Measurements from ENCODE around the gene CHTOP. TPM values are rescaled to one million over a fixed set of nuclear protein-coding genes. Genes with fewer than 3 reads are reported as not detected.
"Not testable (repeated sequence)": the region's sequence is repeated elsewhere in the genome, so short reads cannot be mapped to it uniquely, and the experiment has no call there.

Gene CHTOP
- total RNA-seq, 1 donor from 2014 or later: 20.7 TPM

DNA sequence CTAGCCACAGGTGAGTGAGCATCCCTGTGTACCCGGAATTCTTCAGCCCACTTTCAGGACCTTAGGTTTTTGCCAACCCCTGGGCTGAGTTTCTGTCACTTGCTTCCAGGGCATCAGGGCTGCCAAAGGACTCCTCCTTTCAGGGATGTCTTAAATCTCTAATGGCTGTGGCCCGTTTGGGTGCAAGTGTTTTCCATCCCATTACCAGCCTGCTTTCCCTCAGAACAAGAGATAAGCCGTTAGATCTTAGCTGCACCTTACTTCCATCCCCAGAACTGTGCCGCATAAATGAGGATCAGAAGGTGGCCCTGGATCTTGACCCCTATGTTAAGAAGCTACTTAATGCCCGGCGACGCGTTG is 25.3 kb downstream of the CHTOP start:
- no peak for DNase-seq (ENCODE audit: low read depth in 2 of 2)

DNA sequence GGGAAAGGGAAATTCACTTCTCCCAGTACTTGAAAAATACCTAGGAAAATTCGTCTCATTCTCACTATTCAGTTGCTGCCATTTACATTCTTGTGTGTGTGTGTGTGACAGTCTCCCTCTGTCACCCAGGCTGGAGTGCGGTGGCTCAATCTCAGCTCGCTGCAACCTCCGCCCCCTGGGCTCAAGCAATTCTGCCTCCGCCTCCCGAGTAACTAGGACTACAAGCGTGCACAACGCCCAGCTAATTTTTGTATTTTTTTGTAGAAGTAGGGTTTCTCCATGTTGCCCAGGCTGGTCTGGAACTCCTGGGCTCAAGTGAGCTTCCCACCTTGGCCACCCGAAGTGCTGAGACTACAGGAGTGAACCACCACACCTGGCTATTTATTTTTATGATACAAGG is 25.8 kb downstream of the CHTOP start:
- no peak for DNase-seq (ENCODE audit: low read depth in 2 of 2)

DNA sequence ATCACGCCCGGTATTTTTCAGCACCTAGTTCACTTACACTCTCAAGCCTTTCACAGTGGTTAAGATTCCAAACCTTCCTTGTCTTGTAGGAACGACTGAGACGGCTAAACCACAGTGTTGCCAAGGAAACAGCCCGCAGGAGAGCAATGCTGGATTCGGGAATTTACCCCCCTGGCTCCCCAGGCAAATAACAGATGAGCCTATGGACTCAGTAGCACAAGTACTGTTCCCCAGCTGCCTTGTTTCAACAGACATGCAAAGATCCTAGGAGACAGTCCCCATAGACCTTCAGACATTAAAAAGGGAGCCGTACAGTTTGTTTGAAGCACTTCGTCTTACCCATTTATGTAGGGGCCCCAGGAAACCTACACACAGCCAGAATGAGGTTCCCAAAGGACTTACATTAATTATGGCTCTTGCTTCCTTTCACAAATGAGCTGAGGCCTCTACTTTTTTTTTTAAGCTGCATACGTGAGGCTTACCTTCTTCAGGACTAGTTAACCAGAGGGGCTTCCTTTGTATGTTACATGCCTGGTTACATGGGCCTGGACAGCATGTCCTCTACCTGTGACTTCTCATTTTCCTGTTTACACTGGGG is 27.3 kb downstream of the CHTOP start:
- no peak for DNase-seq (ENCODE audit: low read depth in 2 of 2)

DNA sequence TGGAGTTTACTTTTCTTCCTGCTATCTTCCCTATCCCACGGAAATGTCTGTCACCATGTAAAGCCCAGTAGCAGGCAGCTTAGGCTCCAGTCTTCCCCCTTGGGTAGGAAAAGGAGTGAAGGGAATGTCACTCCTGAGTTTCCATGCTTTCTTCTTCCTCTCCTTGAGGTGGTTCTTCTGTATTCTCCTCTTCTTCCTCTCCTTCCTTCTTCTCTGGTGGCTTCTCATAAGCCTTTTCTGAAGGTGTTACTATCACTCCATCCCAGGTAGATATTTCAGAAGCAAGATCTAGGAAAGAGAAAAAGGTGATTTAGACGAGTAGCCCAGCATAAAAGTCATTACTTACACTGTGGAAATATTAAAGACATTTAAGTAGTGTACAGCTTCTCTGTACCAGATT is 28.4 kb downstream of the CHTOP start:
- no peak for DNase-seq (ENCODE audit: low read depth in 2 of 2)

DNA sequence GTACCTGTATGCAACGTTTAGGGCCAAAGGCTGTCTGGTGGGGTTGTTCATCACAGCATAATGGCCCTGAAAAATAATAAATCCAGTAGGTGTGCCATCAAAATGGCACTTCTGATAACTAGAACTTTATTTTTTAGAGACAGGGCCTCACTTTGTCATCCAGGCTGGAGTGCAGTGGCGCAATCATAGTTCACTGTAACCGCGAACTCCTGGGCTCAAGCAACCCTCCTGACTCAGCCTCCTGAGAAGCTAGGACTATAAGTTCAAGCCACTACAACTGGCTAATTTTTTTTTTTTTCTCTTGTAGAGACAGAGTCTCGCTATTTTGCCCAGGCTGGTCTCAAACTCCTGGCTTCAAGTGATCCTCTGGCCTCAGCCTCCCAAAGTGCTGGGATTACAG is 29.3 kb downstream of the CHTOP start:
- DNase-seq (ENCODE audit: low read depth in 2 of 2): no peak

DNA sequence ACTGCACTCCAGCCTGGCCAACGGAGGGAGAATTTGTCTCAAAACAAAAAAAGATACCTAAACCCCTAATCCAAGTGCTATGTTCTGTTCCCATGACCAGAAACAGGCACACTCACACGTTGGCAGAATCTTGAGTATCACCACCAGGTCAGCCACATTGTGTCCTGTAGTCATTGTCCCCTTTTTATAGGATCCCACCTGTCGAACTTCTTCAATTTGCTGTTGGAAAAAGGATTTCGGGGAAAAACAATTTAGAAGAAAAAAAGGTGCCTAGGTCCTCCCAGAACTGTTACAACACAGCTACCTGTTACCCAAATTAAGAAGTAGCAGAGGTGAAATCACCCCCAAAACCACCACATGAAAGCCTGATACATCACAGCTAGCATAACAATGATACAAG is 33.6 kb downstream of the CHTOP start:
- no peak for DNase-seq (ENCODE audit: low read depth in 2 of 2)

DNA sequence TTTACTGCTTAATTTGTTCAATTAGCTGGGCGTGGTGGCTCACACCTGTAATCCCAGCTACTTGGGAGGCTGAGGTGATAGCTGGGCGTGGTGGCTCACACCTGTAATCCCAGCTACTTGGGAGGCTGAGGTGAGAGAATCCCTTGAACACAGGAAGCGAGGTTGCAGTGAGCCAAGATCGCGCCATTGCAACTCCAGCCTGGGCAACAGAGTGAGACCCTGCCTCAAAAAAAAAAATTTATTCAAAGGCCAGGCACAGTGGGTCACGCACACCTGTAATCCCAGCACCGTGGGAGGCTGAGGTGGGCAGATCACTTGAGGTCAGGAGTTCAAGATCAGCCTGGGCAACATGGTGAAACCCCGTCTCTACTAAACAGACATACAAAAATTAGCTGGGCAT is 34.8 kb downstream of the CHTOP start:
- DNase-seq (ENCODE audit: low read depth in 2 of 2): not testable (repeated sequence)

DNA sequence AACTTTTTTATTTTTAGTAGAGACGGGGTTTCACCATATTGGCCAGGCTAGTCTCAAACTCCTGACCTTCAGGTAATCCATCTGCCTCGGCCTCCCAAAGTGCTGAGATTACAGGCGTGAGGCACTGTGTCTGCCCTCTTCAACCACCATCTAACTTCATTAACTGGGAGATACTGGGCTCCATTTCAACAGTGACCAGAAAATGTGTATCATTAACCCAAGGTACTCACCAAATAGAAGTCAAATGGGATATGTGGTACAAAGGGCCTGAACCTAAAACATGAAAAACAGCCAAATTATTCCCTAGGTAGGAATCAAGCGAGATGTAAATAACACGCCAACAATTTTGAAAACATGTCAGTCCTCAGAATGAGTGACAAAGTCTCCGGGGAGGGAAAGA is 35.7 kb downstream of the CHTOP start:
- no peak for DNase-seq (ENCODE audit: low read depth in 2 of 2)

DNA sequence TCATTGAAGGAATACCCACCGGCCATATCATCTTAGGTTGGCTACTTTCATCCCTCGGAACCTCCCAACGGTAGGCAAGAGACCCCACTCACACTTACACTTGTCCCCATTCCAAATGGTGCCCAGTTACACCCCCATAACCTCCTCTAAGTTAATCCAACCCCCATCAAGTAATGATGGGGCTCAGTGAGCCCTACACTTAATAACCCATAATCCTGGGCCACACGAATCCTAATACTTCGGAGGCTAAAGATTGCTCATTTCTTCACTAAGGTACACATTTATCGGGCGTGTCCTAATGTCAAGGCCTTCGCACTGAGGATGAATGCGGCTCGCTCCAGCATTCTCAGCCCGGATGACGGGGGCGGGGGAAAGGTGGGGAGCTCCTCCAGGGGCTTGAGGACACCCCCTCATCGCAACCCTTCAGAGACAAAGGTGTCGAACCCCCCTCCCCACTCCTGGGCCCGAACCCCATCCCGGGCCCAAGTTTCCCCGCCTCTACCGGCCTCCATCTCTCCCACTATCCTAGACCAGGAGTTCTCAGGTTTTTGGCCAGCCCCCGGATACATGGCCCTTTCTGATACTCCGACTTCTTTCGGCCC is 36.5 kb downstream of the CHTOP start:
- peak in 1 of 2 donors; percentile 22 for DNase-seq (ENCODE audit: low read depth in 2 of 2)

DNA sequence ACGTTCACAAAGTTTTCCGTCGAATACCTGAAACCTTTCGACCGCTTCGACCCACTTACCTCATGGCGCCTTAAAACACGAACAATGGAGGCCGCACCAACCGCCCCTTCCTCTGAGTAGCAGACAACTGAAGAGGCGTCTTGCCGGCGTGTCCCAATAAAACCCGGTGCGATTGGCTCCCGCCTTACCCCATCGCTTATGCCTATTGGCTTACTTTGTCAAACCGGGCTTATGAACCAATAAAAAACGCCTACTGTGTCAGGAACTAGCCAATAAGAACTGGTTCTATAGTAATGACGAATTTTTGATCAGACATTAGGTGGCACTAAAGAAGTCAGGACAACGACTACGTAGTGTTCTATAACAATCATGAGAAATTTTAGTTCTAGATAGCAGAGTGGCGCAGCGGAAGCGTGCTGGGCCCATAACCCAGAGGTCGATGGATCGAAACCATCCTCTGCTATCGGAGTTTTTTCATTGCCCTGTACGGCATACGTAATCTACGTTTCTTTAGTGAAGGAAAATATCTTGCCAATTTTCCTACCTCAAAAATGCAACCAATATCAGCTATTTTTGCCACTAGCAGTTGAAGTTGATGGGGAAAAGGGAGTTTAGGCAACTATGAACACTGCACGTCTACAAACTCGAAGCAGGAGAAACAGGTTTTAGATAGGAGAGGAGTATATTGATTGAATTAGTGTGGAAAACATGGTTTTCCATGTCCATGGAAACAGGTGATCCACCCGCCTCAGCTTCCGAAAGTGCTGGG is 37.2 kb downstream of the CHTOP start, which contains the start of gene ILF2:
Gene ILF2, minus strand, starts transcription at position 135 of the 769 bp plus-strand sequence. Its CDS starts 71 bp downstream, at position 64.
- DNase-seq (ENCODE audit: low read depth in 2 of 2): peak; percentile 100

DNA sequence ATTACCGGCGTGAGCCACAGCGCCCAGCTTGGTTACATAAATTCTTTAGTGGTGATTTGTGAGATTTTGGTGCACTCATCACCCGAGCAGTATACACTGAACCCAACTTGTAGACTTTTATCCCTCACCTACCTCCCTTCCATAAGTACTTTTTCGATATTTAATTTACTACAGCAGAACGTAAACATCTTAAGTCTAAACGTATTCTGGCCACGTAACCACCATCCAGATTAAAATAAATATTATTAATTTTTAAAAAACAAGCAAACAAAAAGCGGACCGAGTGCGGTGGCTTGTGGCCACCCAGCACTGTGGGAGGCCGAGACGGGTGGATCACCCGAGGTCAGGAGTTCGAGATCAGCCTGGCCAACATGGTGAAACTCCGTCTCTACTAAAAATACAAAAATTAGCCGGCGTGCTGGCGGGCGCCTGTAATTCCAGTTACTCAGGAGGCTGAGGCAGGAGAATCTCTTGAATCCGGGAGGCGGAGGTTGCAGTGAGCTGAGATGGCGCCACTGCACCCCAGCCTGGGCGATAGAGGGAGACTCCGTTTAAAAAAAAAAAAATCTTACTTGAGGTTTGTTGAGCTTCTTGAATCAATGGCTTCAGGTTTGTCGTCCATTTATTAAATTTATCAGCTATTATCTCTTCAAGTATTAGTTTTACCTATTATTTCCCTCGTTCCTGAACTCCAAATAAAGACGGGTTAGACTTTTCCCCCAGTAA is 37.9 kb downstream of the CHTOP start:
- not testable (repeated sequence) for DNase-seq (ENCODE audit: low read depth in 2 of 2)

DNA sequence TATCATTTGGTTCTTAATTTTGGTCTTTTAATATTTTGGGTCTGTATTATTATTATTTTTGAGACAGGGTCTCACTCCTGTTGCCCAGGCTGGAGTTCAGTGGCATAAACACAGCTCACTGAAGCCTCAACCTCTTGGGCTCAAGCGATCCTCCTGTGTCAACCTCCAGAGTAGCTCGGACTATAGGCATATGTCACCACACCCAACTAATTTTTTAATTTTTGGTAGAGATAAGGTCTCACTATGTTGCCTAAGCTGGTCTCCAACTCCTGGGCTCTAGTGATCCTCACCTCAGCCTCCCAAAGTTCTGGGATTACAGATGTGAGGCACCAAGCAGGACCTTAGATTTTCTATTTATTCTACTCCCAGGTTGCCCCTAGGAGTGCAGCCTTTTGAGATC is 39.6 kb downstream of the CHTOP start:
- DNase-seq (ENCODE audit: low read depth in 2 of 2): no peak

DNA sequence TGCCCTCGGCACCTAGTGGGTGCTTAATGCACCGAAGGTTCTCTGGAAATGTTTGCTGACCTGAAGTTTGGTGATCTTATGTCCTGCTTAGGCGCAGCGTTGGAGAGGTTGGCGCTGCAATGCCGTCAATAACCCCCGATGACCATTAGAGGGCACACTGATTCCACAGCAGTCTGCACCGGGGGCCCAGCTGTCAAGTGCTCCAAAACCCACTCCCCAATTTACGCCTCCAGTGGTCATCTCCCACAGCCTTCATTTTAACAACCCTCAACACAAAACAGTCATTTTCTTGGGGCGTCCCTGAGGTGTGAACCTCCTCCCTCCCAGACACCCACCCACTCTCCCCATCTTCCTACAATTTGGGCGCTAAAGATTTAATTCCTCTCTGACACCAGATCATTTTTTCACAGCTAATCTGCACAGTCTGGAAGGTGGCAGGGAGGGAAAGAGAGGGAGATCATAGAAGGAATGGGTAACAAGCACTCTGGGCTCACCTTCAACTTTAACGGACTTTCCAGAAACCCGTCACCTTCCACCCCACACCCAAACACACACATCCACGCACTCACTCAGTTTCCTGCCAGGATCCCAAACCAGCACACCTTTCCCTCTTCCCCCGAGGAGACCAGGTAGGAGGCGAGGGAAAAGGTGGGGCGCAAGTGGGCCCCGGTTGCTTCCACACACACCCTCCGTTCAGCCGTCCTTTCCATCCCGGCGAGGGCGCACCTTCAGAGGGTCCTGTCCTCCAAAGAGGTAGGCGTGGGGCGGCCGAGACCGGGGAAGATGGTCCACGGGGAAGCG is 44.1 kb downstream of the CHTOP start:
- peak in 1 of 2 donors; percentile 72 for DNase-seq (ENCODE audit: low read depth in 2 of 2)

DNA sequence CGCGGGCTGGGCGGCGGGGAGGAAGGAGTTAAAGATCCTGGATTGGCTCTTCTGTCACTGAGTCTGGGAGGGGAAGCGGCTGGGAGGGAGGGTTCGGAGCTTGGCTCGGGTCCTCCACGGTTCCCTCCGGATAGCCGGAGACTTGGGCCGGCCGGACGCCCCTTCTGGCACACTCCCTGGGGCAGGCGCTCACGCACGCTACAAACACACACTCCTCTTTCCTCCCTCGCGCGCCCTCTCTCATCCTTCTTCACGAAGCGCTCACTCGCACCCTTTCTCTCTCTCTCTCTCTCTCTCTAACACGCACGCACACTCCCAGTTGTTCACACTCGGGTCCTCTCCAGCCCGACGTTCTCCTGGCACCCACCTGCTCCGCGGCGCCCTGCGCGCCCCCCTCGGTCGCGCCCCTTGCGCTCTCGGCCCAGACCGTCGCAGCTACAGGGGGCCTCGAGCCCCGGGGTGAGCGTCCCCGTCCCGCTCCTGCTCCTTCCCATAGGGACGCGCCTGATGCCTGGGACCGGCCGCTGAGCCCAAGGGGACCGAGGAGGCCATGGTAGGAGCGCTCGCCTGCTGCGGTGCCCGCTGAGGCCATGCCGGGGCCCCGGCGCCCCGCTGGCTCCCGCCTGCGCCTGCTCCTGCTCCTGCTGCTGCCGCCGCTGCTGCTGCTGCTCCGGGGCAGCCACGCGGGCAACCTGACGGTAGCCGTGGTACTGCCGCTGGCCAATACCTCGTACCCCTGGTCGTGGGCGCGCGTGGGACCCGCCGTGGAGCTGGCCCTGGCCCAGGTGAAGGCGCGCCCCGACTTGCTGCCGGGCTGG is 44.9 kb downstream of the CHTOP start, which contains the start of gene NPR1:
Gene NPR1, plus strand, starts transcription at position 170 of the 818 bp plus-strand sequence. Its CDS starts 421 bp downstream, at position 591.
- peak in 1 of 2 donors; percentile 42 for DNase-seq (ENCODE audit: low read depth in 2 of 2)

DNA sequence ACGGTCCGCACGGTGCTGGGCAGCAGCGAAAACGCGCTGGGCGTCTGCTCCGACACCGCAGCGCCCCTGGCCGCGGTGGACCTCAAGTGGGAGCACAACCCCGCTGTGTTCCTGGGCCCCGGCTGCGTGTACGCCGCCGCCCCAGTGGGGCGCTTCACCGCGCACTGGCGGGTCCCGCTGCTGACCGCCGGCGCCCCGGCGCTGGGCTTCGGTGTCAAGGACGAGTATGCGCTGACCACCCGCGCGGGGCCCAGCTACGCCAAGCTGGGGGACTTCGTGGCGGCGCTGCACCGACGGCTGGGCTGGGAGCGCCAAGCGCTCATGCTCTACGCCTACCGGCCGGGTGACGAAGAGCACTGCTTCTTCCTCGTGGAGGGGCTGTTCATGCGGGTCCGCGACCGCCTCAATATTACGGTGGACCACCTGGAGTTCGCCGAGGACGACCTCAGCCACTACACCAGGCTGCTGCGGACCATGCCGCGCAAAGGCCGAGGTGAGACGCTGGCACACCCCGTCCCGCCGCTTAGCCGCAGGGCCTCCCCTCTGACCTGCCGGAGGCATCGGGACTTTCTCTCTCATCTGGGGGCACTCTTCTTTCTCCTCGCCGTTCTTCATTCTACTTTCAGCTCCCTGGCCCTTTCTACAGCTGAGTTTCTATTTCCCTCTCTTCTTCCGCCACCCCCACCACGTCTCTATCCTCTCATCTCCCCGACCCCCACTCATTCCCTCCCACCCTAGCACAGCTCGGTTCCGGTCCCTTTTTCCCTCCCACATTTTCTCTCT is 45.7 kb downstream of the CHTOP start:
- DNase-seq (ENCODE audit: low read depth in 2 of 2): peak in 1 of 2 donors; percentile 53

DNA sequence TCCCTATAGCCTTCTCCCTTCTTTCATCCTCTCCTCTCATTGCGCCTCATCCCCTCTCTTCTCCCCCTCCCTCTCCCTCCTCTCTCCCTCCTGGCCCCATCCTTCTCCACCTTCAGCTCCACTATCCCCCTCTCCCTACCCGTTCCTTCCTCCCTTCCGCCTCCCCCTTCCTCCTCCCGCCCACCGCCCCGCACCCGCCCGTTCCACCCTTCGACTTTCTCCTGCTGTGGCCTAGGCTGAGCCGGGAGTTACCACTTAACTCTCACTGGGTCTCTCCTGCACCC is 46.2 kb downstream of the CHTOP start:
- DNase-seq (ENCODE audit: low read depth in 2 of 2): no peak

DNA sequence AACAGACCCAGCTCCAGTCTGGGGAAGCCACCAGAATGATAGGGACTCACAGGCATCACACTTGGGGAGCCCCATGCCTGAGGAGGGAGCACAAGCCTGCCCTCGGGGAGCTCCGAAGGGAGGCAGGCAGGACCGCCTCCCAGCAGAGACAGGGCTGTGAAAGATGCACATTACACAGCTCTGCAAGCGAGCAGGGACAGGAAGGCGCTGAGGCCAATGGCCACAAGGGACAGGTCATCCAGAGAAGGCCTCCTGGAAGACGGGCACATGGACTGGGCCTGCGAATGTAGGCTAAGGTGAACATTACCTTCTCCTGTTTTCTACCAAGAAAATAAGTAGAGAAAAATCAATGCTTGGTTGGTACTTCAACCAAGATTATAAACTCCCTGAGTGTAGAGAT is 48.9 kb downstream of the CHTOP start:
- no peak for DNase-seq (ENCODE audit: low read depth in 2 of 2)

DNA sequence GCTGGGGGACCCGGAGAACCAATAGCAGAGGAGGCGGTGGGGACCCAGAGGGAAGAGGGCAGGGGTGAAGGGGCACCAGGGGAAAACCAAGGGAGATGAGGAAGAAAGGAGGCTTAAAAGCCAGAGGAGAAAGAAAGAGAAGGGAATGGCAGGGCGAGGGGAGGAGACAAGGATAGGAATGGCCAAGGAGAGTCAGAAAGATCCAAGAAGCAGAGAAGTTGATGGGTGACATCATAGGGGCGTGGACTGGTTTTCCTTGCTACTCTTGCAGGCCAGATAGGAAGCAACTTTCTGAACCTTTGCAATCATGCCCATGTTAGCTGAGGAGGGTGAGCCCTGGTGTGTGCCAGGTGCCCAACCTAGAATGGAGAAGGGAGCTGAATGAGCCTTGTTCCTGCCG is 50.0 kb downstream of the CHTOP start:
- DNase-seq (ENCODE audit: low read depth in 2 of 2): no peak

DNA sequence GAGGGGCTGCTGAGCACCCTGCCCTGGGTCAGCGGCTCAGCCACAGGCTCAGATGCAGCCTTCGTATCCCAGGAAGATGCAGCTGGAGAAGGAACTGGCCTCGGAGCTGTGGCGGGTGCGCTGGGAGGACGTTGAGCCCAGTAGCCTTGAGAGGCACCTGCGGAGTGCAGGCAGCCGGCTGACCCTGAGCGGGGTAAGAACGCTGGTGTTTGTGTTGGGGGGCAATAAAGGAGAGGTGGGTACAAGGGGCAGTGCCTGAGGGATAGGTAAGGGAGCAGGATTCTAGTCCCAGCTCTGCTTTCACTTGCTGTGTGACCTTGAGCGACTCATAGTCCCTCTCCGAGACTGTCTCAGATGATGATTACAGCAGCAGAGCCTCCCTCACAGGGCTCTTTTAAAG is 51.0 kb downstream of the CHTOP start:
- no peak for DNase-seq (ENCODE audit: low read depth in 2 of 2)

Measured in dermis microvascular lymphatic vessel endothelial cell (primary cell).